Neuron (in vitro differentiated cells): ENCODE results near the gene TST.

Experiments
- H2AFZ ChIP-seq: one replicate; pipeline ENCODE4 v1.6.1; 2013; ENCODE audit warnings: low read depth, mild to moderate bottlenecking, inconsistent platforms, low read length, moderate library complexity
- H3K27me3 ChIP-seq: one replicate; pipeline ENCODE4 v1.6.1; 2013; ENCODE audit warnings: low read length; ENCODE audit not compliant: insufficient read depth
- H3K36me3 ChIP-seq: one replicate; pipeline ENCODE4 v1.6.1; 2013; ENCODE audit warnings: low read length; ENCODE audit not compliant: insufficient read depth
- H3K4me1 ChIP-seq: one replicate; pipeline ENCODE4 v1.6.1; 2013; ENCODE audit warnings: low read length; ENCODE audit not compliant: insufficient read depth
- H3K4me3 ChIP-seq: 2 replicates; pipeline ENCODE4 v1.5.1; 2013; ENCODE audit warnings: mild to moderate bottlenecking, low read length, moderate library complexity
- H3K9me3 ChIP-seq: one replicate; pipeline ENCODE4 v1.6.1; 2013; ENCODE audit warnings: low read length

The TST gene

GRCh38 chr22:37059876-37060449 lies 40.7 kb upstream of the TST start:
- H3K36me3 ChIP-seq = peaks cover 44% of the 10 kb centered on the region
- H3K9me3 ChIP-seq = no peaks in the 10 kb centered on the region
- no peaks in the 10 kb centered on the region for H3K27me3 ChIP-seq
- H2AFZ ChIP-seq = no peak overlapping the region
- H3K4me3 ChIP-seq = no peak overlapping the region
- no peaks in the 10 kb centered on the region for H3K4me1 ChIP-seq

GRCh38 chr22:37058917-37059701 lies 39.9 kb upstream of the TST start:
- Histone ChIP-seq H3K27me3 (no peaks in the 10 kb centered on the region), H2AFZ (no peak overlapping the region), H3K4me3 (no peak overlapping the region), H3K4me1 (no peaks in the 10 kb centered on the region), H3K36me3 (peaks cover 49% of the 10 kb centered on the region), H3K9me3 (no peaks in the 10 kb centered on the region)

DNA sequence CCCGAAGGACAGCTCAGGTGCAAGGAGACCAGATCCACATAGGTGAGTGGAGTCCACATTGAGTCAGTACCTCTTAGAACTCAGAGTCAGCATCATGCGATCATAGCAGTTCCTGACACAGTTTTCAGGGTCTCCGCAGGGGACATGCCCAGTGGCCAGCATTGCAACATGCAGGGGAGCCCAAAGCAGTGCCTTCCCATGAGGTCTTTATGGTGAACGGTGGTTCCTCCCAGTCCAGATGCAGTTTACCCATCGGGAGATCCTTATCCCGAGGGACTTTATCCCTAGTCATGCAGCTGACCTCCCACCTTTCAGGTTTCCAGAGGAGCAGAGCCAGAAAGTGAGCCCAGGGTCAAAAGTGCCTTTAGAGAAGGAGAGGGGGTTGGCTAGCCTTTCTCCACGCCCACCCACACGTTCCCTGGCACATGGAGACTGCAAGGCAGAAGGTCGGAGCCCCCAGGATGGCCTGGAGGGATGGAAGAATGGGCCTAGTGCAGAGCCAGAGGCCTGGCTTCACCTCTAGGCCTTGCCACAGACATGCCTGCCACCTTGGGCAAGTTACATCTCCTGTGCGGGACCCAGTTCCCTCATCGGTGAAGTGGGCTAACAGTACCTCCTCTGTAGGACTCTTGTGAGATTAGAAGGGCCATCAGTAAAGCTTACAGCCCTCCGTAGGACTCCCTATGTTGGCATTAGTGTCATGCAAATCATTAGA lies 38.7 kb upstream of the TST start:
- no peaks in the 10 kb centered on the region for H3K27me3 ChIP-seq

DNA sequence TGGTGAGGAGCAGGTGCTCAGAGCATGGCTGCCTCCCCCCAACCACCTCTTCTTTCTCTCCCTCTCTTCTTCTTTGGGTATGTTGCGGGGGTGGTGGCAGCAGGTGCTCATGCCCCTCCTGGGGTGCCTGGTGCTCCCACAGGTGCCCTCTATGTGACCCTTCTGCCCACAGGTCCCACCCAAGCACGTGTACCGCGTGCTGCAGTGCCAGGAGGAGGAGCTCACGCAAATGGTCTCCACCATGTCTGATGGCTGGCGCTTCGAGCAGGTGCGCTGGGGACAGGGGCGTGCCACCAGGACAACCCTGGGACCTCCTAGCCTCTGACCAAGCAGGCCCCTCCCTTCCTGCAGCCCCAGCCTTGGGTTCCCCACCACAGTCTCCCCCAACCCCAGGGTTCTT lies 38.0 kb upstream of the TST start:
- Histone ChIP-seq H2AFZ (no peak overlapping the region), H3K4me1 (peaks cover 6% of the 10 kb centered on the region), H3K4me3 (no peak overlapping the region), H3K27me3 (no peaks in the 10 kb centered on the region), H3K36me3 (peaks cover 59% of the 10 kb centered on the region), H3K9me3 (no peaks in the 10 kb centered on the region)

More for the DNA sequence above, 38.7 kb upstream of the TST start:
- H2AFZ ChIP-seq = no peak overlapping the region
- H3K36me3 ChIP-seq = peaks cover 58% of the 10 kb centered on the region
- H3K4me3 ChIP-seq = no peak overlapping the region
- H3K4me1 ChIP-seq = no peaks in the 10 kb centered on the region
- H3K9me3 ChIP-seq = no peaks in the 10 kb centered on the region

DNA sequence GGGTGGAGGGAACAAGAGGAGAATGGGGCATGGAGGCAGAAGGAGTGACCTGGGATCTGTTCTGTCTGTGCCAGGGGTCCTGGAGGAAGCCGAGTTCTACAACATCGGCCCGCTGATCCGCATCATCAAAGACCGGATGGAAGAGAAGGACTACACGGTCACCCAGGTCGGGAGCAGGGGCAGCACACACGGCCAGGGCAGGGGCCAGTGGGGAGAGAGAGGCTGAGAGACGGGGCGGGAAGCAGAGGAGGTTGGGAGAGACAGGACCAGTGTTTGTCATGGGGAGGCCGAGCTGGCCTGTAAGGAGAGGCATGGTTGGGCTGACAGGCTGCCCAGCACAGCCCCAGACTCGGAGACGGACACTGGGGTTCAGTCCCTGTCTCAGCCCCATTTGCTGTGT lies 37.0 kb upstream of the TST start:
- Histone ChIP-seq H3K4me3 (no peak overlapping the region), H2AFZ (no peak overlapping the region), H3K4me1 (peaks cover 9% of the 10 kb centered on the region), H3K9me3 (no peaks in the 10 kb centered on the region), H3K27me3 (no peaks in the 10 kb centered on the region), H3K36me3 (peaks cover 56% of the 10 kb centered on the region)

DNA sequence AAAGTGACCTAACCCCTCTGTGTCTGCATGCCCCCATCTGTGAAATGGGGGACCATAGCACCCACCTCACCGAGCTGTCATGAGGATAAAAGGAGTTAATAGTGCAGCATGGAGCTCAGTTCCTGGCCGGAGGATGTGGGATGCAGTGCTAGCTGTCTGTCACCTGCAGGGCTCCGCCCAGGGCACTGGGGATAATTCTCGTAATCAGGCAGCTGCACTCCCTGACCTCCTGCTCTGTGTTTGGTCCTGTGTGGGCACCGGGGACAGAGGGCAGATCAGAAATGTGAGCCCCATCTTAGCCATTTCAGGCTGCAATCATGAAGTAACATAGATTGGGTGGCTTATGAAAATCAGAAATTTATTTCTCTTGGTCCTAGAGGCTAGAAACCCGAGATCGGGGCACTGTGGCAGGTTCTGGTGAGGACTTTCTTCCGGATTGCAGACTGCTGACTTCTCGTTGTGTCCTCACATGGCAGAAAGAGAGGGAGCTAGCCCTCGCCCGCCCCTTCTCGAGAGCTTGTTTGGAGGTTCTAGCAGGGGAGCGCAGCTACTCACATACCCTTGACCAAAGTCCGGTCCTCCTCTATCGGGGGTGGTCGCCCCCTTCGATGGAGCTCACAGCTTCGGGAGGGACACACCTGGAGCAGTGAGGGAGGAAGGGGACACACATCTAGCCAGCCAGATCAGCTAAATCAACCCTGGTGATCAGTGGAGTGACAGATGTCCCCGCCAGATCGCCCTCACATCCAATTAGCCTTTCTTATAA lies 35.5 kb upstream of the TST start:
- Histone ChIP-seq H3K4me3 (no peak overlapping the region), H3K9me3 (no peaks in the 10 kb centered on the region), H2AFZ (no peak overlapping the region), H3K27me3 (no peaks in the 10 kb centered on the region), H3K4me1 (peaks cover 9% of the 10 kb centered on the region), H3K36me3 (peaks cover 52% of the 10 kb centered on the region)

DNA sequence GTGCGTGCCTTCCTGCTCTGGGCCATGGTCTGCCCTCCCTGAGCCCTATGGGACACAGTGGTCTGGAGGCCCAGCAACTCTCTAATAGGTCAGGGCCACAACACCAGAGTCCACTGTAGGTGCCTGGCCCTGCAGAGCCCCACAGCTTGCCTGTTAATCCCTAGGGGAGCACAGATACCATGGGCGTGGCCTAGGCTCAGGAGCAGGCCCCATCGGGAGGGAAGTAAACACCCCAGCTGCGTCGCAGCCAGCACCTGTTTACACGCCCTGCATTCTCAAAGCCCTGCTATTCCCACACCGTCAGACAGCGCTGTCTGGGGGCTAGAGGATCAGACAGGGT lies 34.8 kb upstream of the TST start:
- Histone ChIP-seq H3K4me1 (peaks cover 9% of the 10 kb centered on the region), H2AFZ (no peak overlapping the region), H3K9me3 (no peaks in the 10 kb centered on the region), H3K4me3 (no peak overlapping the region), H3K36me3 (peaks cover 48% of the 10 kb centered on the region), H3K27me3 (no peaks in the 10 kb centered on the region)

DNA sequence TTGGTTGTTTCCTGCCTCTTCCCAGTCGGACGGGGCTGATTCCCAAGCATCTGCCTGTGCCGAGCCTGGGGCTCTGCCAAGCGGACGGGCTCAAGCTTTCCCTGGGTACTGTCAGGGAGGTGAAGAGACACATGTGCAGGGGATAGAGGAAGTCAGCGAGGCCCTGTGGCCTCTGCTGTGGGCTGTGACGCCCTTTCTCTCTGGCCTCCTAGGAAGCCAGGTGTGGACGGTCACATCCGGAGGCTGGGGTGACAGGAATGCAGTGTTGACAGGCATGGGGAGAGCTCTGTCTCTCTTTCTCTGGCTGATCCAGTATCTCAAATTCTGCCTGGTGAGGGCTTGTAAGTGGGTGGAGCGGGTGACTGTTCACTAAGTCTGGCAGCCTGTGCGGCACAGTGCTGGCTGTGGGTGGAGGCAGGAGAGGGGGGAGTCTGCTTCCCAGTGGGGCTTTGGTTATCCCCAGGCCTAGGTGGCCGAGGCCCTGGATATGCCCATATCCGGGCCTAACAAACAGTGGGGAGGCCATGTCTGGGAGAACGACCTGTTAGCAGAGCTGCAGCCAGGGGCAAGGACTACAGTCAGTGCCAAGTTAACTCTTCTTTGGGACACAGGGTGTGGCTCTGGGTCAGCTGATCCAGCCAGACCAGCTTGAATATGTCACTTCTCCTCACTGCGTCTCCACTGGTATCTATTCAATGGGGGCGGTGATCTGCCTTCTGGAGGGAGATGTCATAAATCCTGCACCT lies 34.2 kb upstream of the TST start:
- peaks cover 42% of the 10 kb centered on the region for H3K36me3 ChIP-seq

DNA sequence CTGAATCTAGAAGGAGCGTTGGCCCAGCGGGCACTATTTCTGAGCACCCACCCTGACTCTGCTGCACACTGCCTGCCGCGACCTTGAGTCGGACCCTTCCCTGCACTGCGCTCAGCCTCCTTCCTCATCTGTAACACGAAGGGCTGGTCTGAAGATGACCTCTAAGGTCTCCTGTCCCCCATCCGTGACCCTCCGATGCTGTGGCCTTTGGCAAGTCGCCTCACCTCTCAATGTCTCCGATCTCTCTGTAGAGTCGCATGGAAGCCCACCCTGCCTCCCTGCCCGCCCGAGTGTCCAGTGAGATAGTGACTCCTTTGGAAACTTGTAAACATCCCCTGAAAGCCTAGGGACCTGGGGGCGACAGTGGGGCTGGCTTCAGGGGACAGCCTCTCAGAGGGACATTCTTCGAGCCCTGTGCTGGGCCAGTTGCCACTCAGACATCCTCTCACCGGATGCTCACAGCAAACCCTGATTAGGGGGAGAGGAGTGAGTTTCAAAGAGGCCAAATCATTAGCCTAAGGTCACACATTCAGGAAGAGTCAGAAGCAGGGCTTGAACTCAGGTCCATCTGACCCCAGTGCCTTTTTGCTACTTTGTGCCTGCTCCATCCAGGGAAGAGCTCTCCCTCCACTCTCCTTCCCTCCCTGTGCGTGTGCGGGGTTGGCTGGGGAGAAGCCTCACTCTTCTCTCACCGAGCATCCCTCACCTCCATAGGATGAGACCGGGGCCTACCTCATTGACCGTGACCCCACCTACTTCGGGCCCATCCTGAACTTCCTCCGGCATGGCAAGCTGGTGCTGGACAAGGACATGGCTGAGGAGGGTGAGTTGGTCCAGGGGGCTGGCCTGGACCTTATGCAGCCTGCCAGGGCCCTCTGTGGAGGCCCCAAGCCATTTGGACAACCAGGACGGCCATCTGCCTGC lies 33.4 kb upstream of the TST start:
- H3K9me3 ChIP-seq = no peaks in the 10 kb centered on the region
- H3K27me3 ChIP-seq = no peaks in the 10 kb centered on the region
- H3K4me3 ChIP-seq = peak overlapping the region; percentile 83
- peaks cover 9% of the 10 kb centered on the region for H3K4me1 ChIP-seq
- peaks cover 34% of the 10 kb centered on the region for H3K36me3 ChIP-seq
- H2AFZ ChIP-seq = peak overlapping the region; percentile 90

More for the DNA sequence above, 34.2 kb upstream of the TST start:
- H2AFZ ChIP-seq = no peak overlapping the region
- no peaks in the 10 kb centered on the region for H3K9me3 ChIP-seq
- no peaks in the 10 kb centered on the region for H3K27me3 ChIP-seq
- H3K4me3 ChIP-seq = no peak overlapping the region
- H3K4me1 ChIP-seq = peaks cover 9% of the 10 kb centered on the region

DNA sequence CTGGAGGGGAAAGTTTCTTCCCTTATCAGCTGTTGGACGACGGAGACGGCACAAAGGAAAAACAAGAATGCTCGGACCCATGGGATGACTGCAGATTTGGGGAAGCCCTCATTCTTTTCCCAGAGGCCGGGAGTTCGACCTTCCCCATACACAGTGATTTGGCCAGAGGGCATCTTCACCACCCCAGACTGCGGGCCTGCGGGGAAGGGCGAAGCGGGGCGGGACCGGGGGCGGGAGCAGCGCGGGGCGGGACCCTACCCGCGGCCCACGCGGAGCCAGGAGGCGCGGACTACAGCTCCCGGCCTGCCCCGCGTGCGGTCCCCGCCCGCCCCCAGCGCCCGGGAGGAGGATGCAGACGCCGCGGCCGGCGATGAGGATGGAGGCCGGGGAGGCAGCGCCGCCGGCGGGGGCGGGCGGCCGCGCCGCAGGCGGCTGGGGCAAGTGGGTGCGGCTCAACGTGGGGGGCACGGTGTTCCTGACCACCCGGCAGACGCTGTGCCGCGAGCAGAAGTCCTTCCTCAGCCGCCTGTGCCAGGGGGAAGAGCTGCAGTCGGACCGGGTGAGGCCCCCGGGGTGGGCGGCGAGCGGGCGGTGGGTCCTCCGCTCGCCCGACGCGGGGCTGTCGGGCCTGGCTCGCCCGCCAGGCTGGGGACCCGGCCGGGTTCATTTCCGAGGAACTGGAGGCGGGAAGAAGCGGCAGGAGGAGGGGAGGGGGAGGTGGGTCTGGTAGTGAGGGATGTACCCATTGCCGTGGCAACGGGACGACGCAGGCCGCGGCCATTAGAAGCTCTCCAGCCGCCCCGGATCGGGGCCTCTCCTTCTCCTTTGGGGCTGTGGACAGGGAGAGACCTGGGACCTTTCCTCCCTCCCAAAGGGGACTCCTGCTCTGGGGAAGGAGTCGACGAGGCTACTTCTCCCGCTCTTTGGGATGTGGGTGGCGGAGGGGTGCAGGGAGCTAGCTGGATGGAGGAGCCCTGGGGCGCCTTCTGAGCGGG lies 32.4 kb upstream of the TST start, which contains the start of gene KCTD17:
Gene KCTD17, plus strand, starts transcription at position 352 of the 995 bp plus-strand sequence. Its CDS starts 19 bp downstream, at position 371.
- Histone ChIP-seq H2AFZ (peak within 1 kb of the TSS; percentile 90), H3K4me3 (peak within 1 kb of the TSS; percentile 83), H3K36me3 (peaks cover 24% of the 10 kb centered on the region), H3K4me1 (peaks cover 9% of the 10 kb centered on the region), H3K27me3 (no peaks in the 10 kb centered on the region), H3K9me3 (no peaks in the 10 kb centered on the region)

DNA sequence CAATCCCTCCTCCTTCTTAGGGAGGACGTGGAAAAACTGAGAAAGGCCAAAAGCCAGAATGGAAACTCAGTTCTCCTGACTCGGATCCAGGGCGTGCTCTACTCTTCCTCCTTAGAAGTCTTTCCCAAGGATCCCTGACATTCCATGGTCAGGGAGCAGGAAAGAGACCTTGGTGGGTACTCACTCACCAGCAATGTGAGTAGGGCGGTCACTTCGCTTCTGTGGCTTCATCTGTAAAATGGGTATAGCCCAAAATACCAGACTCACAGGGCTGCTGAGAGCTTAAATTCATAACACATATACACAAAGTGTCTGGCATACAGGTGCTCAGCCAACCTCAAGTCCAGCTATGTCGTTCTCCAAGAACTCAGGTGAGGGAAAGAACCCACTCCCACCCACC lies 31.7 kb upstream of the TST start:
- Histone ChIP-seq H3K36me3 (peaks cover 17% of the 10 kb centered on the region), H3K27me3 (no peaks in the 10 kb centered on the region), H3K4me3 (peak overlapping the region; percentile 83), H3K9me3 (no peaks in the 10 kb centered on the region), H2AFZ (no peak overlapping the region), H3K4me1 (peaks cover 9% of the 10 kb centered on the region)
